Transverse colon (tissue), 4 donors: ENCODE measurements around the gene PHRF1. TPM values are rescaled to one million over a fixed set of nuclear protein-coding genes. Genes with fewer than 3 reads are reported as not detected.

Source experiments
- DNase-seq: peaks from one replicate; pipeline ENCODE4 v3.0.0-alpha.2; 2019
- H3K27ac ChIP-seq, 4 donors: fragments of 200-600 bp; sonication (generic); 2 replicates each; pipeline ENCODE4 v1.5.1; 2016 to 2018; ENCODE audit warnings: inconsistent platforms in 4 of 4
- H3K27me3 ChIP-seq: fragments of 200-600 bp; sonication (generic); 2 replicates; pipeline ENCODE4 v1.5.1; 2017; ENCODE audit warnings: inconsistent platforms
- H3K36me3 ChIP-seq, 4 donors: fragments of 200-600 bp; sonication (generic); 2 replicates each; pipeline ENCODE4 v1.5.1; 2017 to 2019; ENCODE audit warnings: inconsistent platforms in 4 of 4
- H3K4me1 ChIP-seq, 4 donors: fragments of 200-600 bp; sonication (generic); 2 replicates each; pipeline ENCODE4 v1.5.1; 2017 to 2020; ENCODE audit warnings: inconsistent platforms in 4 of 4
- H3K4me3 ChIP-seq, 4 donors: fragments of 200-600 bp; sonication (generic); 1 replicate in 1 of 4; 2 replicates in 3 of 4; pipeline versions ENCODE4 v1.5.1 to v1.6.1; 2017 to 2019; ENCODE audit warnings: inconsistent platforms in 4 of 4
- H3K9me3 ChIP-seq, 2 donors: fragments of 200-600 bp; sonication (generic); 2 replicates each; pipeline ENCODE4 v1.5.1; 2017 to 2019; ENCODE audit warnings: inconsistent platforms in 2 of 2
- CTCF ChIP-seq, 5 experiments: fragments of 200-600 bp in 3 of 5; fragments of 450-650 bp in 2 of 5; sonication (generic) in 3 of 5; IDR thresholded peaks; 1 replicate in 2 of 5; 2 replicates in 3 of 5; pipeline ENCODE4 v1.5.1; 2016 to 2017; ENCODE audit warnings: antibody characterized with exemption in 5 of 5, inconsistent platforms in 3 of 5, mild to moderate bottlenecking in 2 of 5, moderate library complexity in 1 of 5
- EP300 ChIP-seq: sonication (generic); formaldehyde crosslinking; IDR thresholded peaks from one replicate; pipeline ENCODE4 v1.6.1; 2017; ENCODE audit warnings: antibody characterized with exemption, low read depth
- POLR2A ChIP-seq: fragments of 450-650 bp; IDR thresholded peaks from one replicate; pipeline ENCODE4 v1.6.1; 2016; ENCODE audit warnings: antibody characterized with exemption, mild to moderate bottlenecking, moderate library complexity
- POLR2AphosphoS5 ChIP-seq, 3 donors: sonication (generic); formaldehyde crosslinking; IDR thresholded peaks; one replicate each; pipeline ENCODE4 v1.6.1; 2016; ENCODE audit warnings: antibody characterized with exemption in 3 of 3
- WGBS, 2 donors: methylation state at CpG; one replicate each; pipeline ENCODE4 v1.1.5; 2018; ENCODE audit warnings: low coverage in 1 of 2; 5-methylcytosine and 5-hydroxymethylcytosine counted together
- in situ Hi-C, 4 donors: fragments of 200-750 bp; cut with MboI; loops; one replicate each; pipeline versions ENCODE4 v1.15.0 to v1.15.1; 2017; ENCODE audit warnings: low sequenced_read_pairs in 3 of 4, low pct_ligation_motif_present in 1 of 4, low pct_unique_long_range_greater_than_20kb in 1 of 4
- intact Hi-C: fragments of 100-400 bp; cut with DNase I; formaldehyde crosslinking; loops from one replicate; pipeline ENCODE4 v1.15.1; 2023; ENCODE audit warnings: low total_unique reads
- total RNA-seq, 4 donors: library from RNA; depleted of rRNA; stranded (reverse); fragments of >200 nt; gene quantifications; one replicate each; pipeline ENCODE4 v1.1.0, GENCODE V29; 2016

The PHRF1 gene
- total RNA-seq, 4 donors from 2014 or later = 28.4 to 60.6 (median 43.2) TPM

GRCh38 chr11:544817-545166 is 31.5 kb upstream of the PHRF1 start:
- no peak for TF ChIP-seq POLR2AphosphoS5 (IDR thresholded peaks at IDR 0.05)
- no peak for TF ChIP-seq POLR2A
- TF ChIP-seq CTCF (IDR thresholded peaks at IDR 0.05) = no peak
- no peak for TF ChIP-seq EP300
- H3K36me3 ChIP-seq = no peaks in the 10 kb centered on the region
- intact Hi-C loops (no loop called here), in situ Hi-C loops (no loop called here)
- H3K4me3 ChIP-seq = no peak overlapping the region
- no peak for DNase-seq
- no peak overlapping the region for H3K27ac ChIP-seq
- WGBS, 2 donors = 73% methylated on average over 4 of the region's 5 CpGs; no CpG with 5 or more reads in 1 of the 2 donors
- no peaks in the 10 kb centered on the region for H3K27me3 ChIP-seq
- H3K9me3 ChIP-seq = no peaks in the 10 kb centered on the region
- peaks cover 0 to 5% (median 1%) of the 10 kb centered on the region in 4 donors for H3K4me1 ChIP-seq

GRCh38 chr11:545171-545570 is 31.1 kb upstream of the PHRF1 start:
- DNase-seq = no peak
- Histone ChIP-seq H3K4me1 (peaks cover 0 to 5% (median 1%) of the 10 kb centered on the region in 4 donors), H3K9me3 (no peaks in the 10 kb centered on the region), H3K27me3 (no peaks in the 10 kb centered on the region), H3K27ac (no peak overlapping the region), H3K4me3 (no peak overlapping the region), H3K36me3 (no peaks in the 10 kb centered on the region)
- in situ Hi-C loops (no loop called here), intact Hi-C loops (no loop called here)
- TF ChIP-seq POLR2AphosphoS5 (IDR thresholded peaks at IDR 0.05) (no peak), CTCF (IDR thresholded peaks at IDR 0.05) (no peak), POLR2A (no peak), EP300 (no peak)
- WGBS, 2 donors = 85% methylated on average over 10 of the region's 11 CpGs; no CpG with 5 or more reads in 1 of the 2 donors

GRCh38 chr11:548700-549603 is 27.3 kb upstream of the PHRF1 start:
- no peak for TF ChIP-seq POLR2A
- no peak for TF ChIP-seq POLR2AphosphoS5 (IDR thresholded peaks at IDR 0.05)
- no peak for TF ChIP-seq EP300
- no peak for TF ChIP-seq CTCF (IDR thresholded peaks at IDR 0.05)
- DNase-seq = no peak
- no peak overlapping the region for H3K27ac ChIP-seq
- WGBS, 2 donors = 86% methylated on average over 32 of the region's 32 CpGs; no CpG with 5 or more reads in 1 of the 2 donors
- no peak overlapping the region for H3K4me3 ChIP-seq
- peaks cover 0 to 5% (median 2%) of the 10 kb centered on the region in 4 donors for H3K4me1 ChIP-seq
- H3K36me3 ChIP-seq = no peaks in the 10 kb centered on the region
- intact Hi-C loops (no loop called here), in situ Hi-C loops (no loop called here)
- H3K9me3 ChIP-seq = no peaks in the 10 kb centered on the region
- peaks cover 16% of the 10 kb centered on the region for H3K27me3 ChIP-seq

GRCh38 chr11:550021-550745 is 26.1 kb upstream of the PHRF1 start:
- in situ Hi-C loops = no loop called here
- H3K4me3 ChIP-seq = no peak overlapping the region
- H3K36me3 ChIP-seq = no peaks in the 10 kb centered on the region
- peaks cover 27% of the 10 kb centered on the region for H3K27me3 ChIP-seq
- TF ChIP-seq EP300 (no peak), POLR2AphosphoS5 (IDR thresholded peaks at IDR 0.05) (no peak), CTCF (IDR thresholded peaks at IDR 0.05) (no peak), POLR2A (no peak)
- H3K4me1 ChIP-seq = peaks cover 8 to 12% (median 10%) of the 10 kb centered on the region in 4 donors
- H3K9me3 ChIP-seq = no peaks in the 10 kb centered on the region
- DNase-seq = no peak
- H3K27ac ChIP-seq = no peak overlapping the region
- 50 to 92% methylated on average over 2 to 23 of the region's 25 CpGs for WGBS, 2 donors
- intact Hi-C loops = no loop called here
